ENCODE measurements around the gene SLC47A1.
A peak's percentile ranks its signal among the peaks of the same experiment; 100 is the strongest.
"Not testable (repeated sequence)": the region's sequence is repeated elsewhere in the genome, so short reads cannot be mapped to it uniquely, and the experiment has no call there.

The SLC47A1 gene

DNA sequence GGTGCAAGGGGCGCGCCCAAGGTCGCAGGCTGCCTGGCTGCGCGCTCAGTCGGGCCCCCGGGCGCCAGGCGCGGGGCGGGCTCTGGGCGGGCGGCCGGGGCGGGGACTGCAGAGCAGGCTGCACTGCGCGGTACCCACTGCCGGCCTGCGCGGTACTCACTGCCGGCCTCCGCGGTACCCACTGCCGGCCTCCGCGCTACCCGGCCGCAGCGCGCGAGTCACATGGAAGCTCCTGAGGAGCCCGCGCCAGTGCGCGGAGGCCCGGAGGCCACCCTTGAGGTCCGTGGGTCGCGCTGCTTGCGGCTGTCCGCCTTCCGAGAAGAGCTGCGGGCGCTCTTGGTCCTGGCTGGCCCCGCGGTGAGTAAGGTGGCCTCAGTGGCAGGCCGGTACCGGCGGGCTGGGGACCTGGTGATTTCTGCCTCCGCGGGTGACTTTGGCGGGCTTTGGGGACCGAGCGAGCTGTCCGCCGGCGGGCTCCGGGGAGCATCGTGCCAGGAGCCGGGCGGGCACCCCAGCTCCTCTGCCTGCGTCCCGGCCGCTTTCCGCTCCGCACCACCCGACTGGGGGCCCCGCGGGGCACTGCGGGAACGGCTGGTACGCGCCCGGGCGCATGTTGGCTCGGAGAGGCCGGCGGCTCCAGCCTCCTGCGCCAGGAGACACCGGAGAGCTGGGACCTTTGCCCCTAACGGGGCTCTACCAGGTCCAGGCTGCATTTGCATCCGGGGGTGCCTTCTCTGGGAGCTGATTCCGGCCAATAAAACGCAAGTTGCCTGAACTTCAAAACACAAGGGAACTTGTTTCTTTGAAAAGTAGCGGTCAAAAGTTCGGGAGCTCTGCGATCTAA lies at the start of gene SLC47A1:
TSS of gene SLC47A1 (plus strand) at position 137 of the 844 bp plus-strand sequence. CDS start at position 223, 86 bp downstream.
- no peak within 1 kb of the TSS for H3K27ac Mint-ChIP-seq
- no peaks in the 10 kb centered on the region for H3K9me3 Mint-ChIP-seq
- DNase-seq (peak; percentile 13 to 20), ATAC-seq (peak; percentile 47)
- peak within 1 kb of the TSS; percentile 51 to 74 for H3K4me3 Mint-ChIP-seq
- peaks cover 80% of the 10 kb centered on the region for H3K27me3 Mint-ChIP-seq
- H3K4me1 Mint-ChIP-seq, result peaks cover 22% of the 10 kb centered on the region

- no peak overlapping the region for H3K4me3 Mint-ChIP-seq
- DNase-seq (no peak), ATAC-seq (no peak)
- no peaks in the 10 kb centered on the region for H3K4me1 Mint-ChIP-seq
- H3K27me3 Mint-ChIP-seq, result no peaks in the 10 kb centered on the region
- no peak overlapping the region for H3K27ac Mint-ChIP-seq
- H3K9me3 Mint-ChIP-seq, result no peaks in the 10 kb centered on the region
Measured at GRCh38 chr17:19485800-19486340, 47.8 kb upstream of the SLC47A1 start.

DNA sequence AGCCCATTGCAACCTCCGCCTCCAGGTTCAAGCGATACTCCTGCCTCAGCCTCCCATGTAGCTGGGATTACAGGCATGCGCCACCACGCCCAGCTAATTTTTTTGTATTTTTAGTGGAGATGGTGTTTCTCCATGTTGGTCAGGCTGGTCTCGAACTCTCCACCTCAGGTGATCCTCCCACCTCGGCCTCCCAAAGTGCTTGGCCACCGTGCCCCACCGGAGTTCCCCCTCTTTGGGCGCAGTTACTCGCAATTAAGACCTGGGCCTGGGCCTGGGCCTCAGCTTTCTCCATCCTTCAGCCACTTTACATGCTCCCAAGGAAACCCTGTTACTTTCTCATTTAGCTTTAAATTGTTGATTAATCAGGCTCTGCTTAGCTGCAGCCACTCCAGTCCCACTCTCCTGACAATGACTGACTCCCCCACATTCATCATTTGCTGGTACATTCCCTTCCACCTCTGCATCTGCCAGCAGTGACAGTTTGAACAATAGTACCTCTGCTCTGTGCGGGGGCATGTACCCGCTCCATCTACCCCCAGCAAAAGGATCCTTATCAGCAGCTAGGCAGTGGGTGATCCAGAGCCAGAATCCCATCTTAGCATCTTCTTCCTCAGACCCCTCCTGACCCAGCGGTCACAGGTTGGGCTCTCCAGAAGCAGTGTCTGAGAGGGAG lies 47.2 kb upstream of the SLC47A1 start:
- Mint-ChIP-seq H3K27me3 (no peaks in the 10 kb centered on the region), H3K27ac (no peak overlapping the region), H3K9me3 (no peaks in the 10 kb centered on the region), H3K4me1 (no peaks in the 10 kb centered on the region), H3K4me3 (no peak overlapping the region)
- no peak for DNase-seq
- no peak for ATAC-seq

DNA sequence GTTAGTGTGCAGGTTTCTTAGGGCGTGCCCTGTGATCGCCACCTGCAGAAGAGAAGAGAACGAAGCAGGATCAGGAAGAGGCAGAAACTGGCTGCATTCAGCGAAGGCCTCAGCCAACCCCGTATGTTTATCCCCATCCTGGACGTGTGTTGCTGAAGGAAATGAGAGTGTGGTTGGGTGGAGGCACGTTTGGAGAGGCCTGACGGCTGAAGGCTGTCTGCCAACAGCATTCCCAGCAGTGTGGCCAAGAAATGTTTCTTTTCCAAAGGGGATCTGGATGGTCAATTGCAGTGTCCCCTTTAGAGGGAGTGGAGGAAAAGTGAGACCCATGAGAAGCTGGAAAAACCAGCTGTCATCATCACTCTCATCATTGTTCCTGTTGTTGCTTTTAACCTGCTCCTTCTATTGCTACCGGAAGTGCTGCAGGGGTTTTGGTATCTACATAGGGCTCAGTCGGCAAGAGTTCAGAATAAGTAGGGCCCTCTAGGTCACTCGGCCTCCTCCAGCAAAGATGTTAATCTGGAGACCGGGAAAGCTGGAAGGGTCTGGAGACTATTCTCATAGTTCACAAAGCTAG lies 46.5 kb upstream of the SLC47A1 start:
- no peak for ATAC-seq
- no peak overlapping the region for H3K4me3 Mint-ChIP-seq

DNA sequence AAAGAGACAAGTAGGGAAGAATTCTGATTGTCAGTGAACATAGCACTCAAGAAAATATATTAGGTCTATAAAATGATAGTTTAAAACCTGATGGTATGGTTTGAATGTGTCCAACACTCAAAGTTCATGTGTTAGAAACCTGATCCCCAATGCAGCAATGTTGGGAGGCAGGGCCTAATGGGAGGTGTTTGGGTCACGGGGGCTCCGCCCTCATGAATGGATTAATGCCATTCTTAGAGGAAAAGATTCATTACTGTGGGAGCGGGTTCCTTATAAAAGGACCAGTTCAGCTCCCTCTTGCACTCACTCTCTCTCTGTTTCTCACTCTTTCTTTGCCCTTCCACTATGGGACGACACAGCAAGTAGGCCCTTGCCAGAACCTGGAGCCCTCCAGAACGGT lies 41.5 kb upstream of the SLC47A1 start:
- peak overlapping the region in 1 of 2 donors; percentile 27 for H3K27ac Mint-ChIP-seq
- no peaks in the 10 kb centered on the region for H3K4me1 Mint-ChIP-seq
- H3K4me3 Mint-ChIP-seq, result no peak overlapping the region
- no peaks in the 10 kb centered on the region for H3K27me3 Mint-ChIP-seq
- no peak for ATAC-seq
- DNase-seq, result no peak
- no peaks in the 10 kb centered on the region for H3K9me3 Mint-ChIP-seq

More for the DNA sequence above, 46.5 kb upstream of the SLC47A1 start:
- Mint-ChIP-seq H3K27ac (no peak overlapping the region), H3K4me1 (no peaks in the 10 kb centered on the region), H3K27me3 (no peaks in the 10 kb centered on the region), H3K9me3 (no peaks in the 10 kb centered on the region)
- DNase-seq, result no peak

GRCh38 chr17:19494961-19495806 lies 38.5 kb upstream of the SLC47A1 start:
- DNase-seq (no peak), ATAC-seq (no peak)
- Mint-ChIP-seq H3K4me1 (no peaks in the 10 kb centered on the region), H3K27me3 (peaks cover 4% of the 10 kb centered on the region), H3K9me3 (no peaks in the 10 kb centered on the region), H3K27ac (no peak overlapping the region), H3K4me3 (no peak overlapping the region)

GRCh38 chr17:19495828-19496528 lies 37.7 kb upstream of the SLC47A1 start:
- ATAC-seq (no peak), DNase-seq (no peak)
- H3K4me1 Mint-ChIP-seq, result no peaks in the 10 kb centered on the region
- H3K27ac Mint-ChIP-seq, result no peak overlapping the region
- no peaks in the 10 kb centered on the region for H3K9me3 Mint-ChIP-seq
- no peak overlapping the region for H3K4me3 Mint-ChIP-seq
- peaks cover 11% of the 10 kb centered on the region for H3K27me3 Mint-ChIP-seq

GRCh38 chr17:19497624-19498023 lies 36.0 kb upstream of the SLC47A1 start:
- H3K9me3 Mint-ChIP-seq, result no peaks in the 10 kb centered on the region
- ATAC-seq, result no peak
- H3K27me3 Mint-ChIP-seq, result peaks cover 15% of the 10 kb centered on the region

GRCh38 chr17:19501219-19501618 lies 32.4 kb upstream of the SLC47A1 start:
- ATAC-seq, result no peak
- peaks cover 24% of the 10 kb centered on the region for H3K27me3 Mint-ChIP-seq
- no peaks in the 10 kb centered on the region for H3K4me1 Mint-ChIP-seq
- DNase-seq, result no peak
- no peak overlapping the region for H3K4me3 Mint-ChIP-seq
- H3K9me3 Mint-ChIP-seq, result no peaks in the 10 kb centered on the region
- H3K27ac Mint-ChIP-seq, result no peak overlapping the region

More at GRCh38 chr17:19497624-19498023, 36.0 kb upstream of the SLC47A1 start:
- no peak for DNase-seq
- H3K27ac Mint-ChIP-seq, result no peak overlapping the region
- no peaks in the 10 kb centered on the region for H3K4me1 Mint-ChIP-seq
- no peak overlapping the region for H3K4me3 Mint-ChIP-seq

DNA sequence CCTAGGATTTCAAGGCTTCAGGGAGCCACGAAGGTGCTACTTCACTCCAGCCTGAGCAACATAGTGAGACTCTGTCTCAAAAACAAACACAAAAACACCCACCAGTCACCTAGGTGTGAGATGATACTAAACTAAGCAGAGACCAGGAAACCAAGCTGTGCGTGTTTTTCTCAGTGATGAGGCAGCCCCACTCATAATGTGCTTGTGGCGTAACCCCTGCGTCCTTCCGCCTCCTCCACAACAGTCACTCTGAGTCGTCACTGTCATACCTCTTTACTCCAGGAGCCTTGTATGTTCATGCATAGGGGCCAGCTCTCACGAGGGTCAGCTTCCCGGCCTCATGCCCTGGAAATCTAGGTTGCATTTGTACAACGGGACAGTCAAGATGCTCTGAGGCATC lies 31.1 kb upstream of the SLC47A1 start:
- DNase-seq (peak in 1 of 2 donors; percentile 22), ATAC-seq (peak; percentile 63)
- Mint-ChIP-seq H3K4me3 (no peak overlapping the region), H3K9me3 (no peaks in the 10 kb centered on the region), H3K27me3 (peaks cover 25% of the 10 kb centered on the region), H3K4me1 (no peaks in the 10 kb centered on the region), H3K27ac (no peak overlapping the region)

DNA sequence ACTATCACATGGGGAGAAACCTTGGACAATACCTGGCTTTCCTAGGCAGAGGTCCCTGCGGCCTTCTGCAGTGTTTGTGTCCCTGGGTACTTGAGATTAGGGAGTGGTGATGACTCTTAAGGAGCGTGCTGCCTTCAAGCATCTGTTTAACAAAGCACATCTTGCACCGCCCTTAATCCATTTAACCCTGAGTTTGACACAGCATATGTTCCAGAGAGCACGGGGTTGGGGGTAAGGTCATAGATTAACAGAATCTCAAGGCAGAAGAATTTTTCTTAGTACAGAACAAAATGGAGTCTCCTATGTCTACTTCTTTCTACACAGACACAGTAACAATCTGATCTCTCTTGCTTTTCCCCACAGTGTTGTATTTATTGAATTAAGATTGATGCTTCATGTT lies 28.1 kb upstream of the SLC47A1 start:
- DNase-seq, ATAC-seq, H3K27ac Mint-ChIP-seq, H3K9me3 Mint-ChIP-seq: not testable (repeated sequence)
- peaks cover 13% of the 10 kb centered on the region for H3K4me1 Mint-ChIP-seq
- peak overlapping the region in 1 of 2 donors; percentile 1 for H3K4me3 Mint-ChIP-seq
- peaks cover 18% of the 10 kb centered on the region for H3K27me3 Mint-ChIP-seq

GRCh38 chr17:19507775-19508576 lies 25.7 kb upstream of the SLC47A1 start:
- H3K4me3 Mint-ChIP-seq, result peak overlapping the region; percentile 86 to 89
- H3K27me3 Mint-ChIP-seq, result peaks cover 7% of the 10 kb centered on the region
- H3K9me3 Mint-ChIP-seq, result peaks cover 0 to 6% of the 10 kb centered on the region in 2 donors
- peaks cover 13% of the 10 kb centered on the region for H3K4me1 Mint-ChIP-seq
- peak overlapping the region; percentile 97 to 100 for H3K27ac Mint-ChIP-seq
- DNase-seq, result peak; percentile 82 to 87
- ATAC-seq, result peak; percentile 86

DNA sequence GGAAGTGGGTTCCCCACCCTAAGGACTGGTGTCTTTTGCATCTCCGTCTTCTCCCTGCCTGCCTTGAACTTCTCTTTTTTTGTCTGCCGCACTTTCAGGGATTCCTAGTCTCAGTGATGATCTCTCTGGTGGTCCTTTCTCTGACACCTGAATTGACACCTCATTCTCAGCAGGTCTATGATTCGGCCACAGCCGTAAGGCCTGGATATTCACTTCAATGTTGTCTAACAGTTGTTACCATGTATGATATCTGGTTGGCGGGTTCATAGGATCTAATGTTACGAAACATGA lies 25.1 kb upstream of the SLC47A1 start:
- DNase-seq (no peak), ATAC-seq (no peak)
- peaks cover 13% of the 10 kb centered on the region for H3K4me1 Mint-ChIP-seq
- H3K27me3 Mint-ChIP-seq, result peaks cover 7% of the 10 kb centered on the region
- peak overlapping the region; percentile 86 to 89 for H3K4me3 Mint-ChIP-seq
- peak overlapping the region; percentile 90 to 100 for H3K27ac Mint-ChIP-seq
- H3K9me3 Mint-ChIP-seq, result peaks cover 0 to 6% of the 10 kb centered on the region in 2 donors

DNA sequence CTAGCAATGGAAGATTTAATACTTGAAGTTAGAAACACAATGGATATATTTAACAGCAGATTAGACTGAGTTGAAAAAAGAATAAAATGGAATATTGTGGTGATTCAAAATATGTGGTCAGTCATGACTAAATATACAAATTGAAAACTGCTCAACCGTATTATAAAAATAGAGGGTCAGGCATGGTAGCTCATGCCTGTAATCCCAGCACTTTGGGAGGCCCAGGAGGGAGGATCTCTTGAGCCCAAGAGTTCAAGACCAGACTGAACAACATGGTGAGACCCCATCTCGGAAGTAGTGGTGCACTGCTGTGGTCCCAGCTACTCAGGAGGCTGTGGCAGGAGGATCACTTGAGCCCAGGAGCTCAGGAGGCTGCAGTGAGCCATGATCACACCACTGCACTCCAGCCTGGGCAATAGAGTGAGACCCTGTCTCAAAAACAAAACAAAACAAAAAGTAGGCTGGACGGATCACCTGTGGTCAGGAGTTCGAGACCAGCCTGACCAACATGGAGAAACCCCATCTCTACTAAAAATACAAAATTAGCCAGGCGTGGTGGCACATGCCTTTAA lies 24.3 kb upstream of the SLC47A1 start:
- not testable (repeated sequence) for H3K27ac Mint-ChIP-seq, H3K27me3 Mint-ChIP-seq, DNase-seq, ATAC-seq, H3K4me3 Mint-ChIP-seq, H3K9me3 Mint-ChIP-seq
- H3K4me1 Mint-ChIP-seq, result peaks cover 18% of the 10 kb centered on the region
